GM19452 (cell line): ENCODE data around the gene MSX1.

ENCODE experiments used
- ATAC-seq: cut with Tn5 transposase; IDR thresholded peaks from one replicate; pipeline ENCODE4 v1.9.1; 2021; ENCODE audit not compliant: unreplicated experiment

MSX1 gene

DNA sequence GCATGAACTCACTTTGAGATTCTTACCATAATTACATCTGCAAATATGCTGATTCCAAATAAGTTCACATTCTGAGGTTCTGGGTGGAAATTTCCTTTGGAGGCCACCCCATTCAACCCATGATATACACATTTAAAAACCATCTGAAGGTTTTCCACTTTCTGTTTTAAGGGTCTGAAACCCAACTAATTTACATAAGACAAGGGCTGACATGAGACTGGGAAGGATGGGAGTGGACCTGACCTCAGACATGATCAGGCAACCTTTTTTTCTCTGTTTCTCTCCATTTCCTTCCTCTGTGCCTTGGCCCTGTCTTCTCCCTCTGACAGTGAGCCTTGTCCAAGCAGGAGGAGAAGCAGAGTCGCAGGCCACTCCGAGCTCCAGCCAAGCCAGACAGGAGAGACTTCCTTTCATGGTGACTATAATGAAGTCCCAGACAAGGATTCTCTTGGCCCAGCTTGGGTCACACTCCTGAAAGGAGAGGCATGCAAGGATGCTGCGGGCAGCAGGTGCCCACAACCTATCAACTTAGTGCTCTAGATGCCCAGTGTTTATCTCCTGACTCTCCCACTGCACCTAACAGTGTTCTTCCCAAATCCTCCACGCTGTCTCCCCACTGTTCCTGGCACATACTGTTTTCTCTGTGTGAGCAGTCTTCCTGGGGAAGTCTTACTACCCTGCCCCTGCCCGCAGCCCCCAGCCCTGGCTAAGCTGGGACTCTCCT is 39.9 kb downstream of the MSX1 start:
- ATAC-seq, result no peak

- no peak for ATAC-seq
Measured at GRCh38 chr4:4901877-4902276, 42.4 kb downstream of the MSX1 start.

DNA sequence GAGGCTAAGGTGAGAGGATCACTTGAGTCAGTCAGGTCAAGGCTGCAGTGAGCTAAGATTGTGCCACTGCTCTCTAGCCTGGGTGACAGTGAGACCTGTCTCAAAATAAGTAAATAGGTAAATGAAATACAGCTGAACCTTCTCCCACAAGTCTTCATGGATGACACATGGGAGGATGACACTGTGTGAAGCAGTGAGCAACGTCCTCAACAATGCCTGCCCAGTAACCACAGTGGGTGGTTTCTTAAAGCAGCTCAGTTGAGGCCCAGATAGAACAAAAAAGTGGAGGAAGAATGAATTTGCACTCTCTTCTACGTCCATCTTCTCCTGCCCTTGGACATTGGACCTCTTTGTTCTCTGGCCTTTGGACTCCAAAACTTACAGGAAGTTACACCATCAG is 52.7 kb downstream of the MSX1 start:
- no peak for ATAC-seq

- no peak for ATAC-seq
Measured at GRCh38 chr4:4913147-4913561, 53.7 kb downstream of the MSX1 start.
